Stimulated activated CD8-positive, alpha-beta memory T cell treated with anti-CD3 and anti-CD28 coated beads, Interleukin-12 subunit alpha, Interleukin-12 subunit beta, amount 100 ng/mL, for 1 hour (primary cell): ENCODE results near the gene HSPG2.
"Not testable (repeated sequence)": the region's sequence is repeated elsewhere in the genome, so short reads cannot be mapped to it uniquely, and the experiment has no call there.

ENCODE experiments used
- DNase-seq: peaks from one replicate; pipeline ENCODE4 v3.0.0-alpha.2; 2020; ENCODE audit warnings: low read depth

The HSPG2 gene

GRCh38 chr1:21783679-21784603, 153.2 kb downstream of the HSPG2 start:
- no peak for DNase-seq

DNA sequence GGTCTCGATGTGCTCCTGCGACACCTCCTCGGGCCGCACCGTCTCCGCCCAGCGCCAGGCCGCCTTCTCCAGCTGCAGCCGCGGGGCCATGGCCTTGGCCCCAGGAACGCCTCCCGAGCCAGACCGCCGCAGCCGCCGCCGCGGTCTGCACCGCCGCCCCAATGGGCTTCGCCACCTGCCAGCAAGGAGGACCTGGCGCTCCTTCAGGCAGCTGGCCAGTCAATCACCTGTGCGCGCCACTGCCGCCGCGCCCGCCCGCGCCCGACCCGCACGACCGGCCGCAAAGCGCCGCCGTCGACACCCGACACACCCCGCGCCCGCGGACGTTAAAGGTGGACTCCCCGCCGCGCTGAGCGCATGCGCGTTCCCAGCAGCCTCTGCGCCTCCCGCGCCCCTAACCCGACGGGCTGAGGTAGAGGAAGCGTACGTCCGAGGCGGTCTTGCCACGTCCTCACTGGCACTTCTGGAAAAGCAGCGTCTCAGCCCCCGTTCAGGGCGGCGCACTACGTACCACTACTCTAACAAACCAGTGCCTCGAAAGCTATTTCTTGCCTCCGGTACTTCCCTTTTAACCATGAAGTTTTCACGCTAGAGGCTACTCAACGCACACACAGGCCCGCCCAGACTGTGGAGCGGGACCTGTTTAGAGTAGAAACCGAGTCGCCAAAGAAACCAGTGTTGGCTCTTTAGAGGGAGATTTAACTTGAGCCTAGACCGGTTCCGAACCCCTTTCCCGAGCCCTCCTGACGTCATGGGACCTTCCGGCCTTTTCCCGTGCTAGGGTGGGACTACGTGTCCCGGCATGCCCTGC, 154.0 kb downstream of the HSPG2 start, which contains the start of gene USP48:
Gene USP48, minus strand, starts transcription at position 282 of the 811 bp plus-strand sequence. Its CDS starts 192 bp downstream, at position 90.
- DNase-seq: peak; percentile 94

GRCh38 chr1:21782349-21782867, 154.7 kb downstream of the HSPG2 start:
- DNase-seq: peak; percentile 4

GRCh38 chr1:21781815-21782348, 155.2 kb downstream of the HSPG2 start:
- no peak for DNase-seq

GRCh38 chr1:21779613-21780521, 157.2 kb downstream of the HSPG2 start:
- DNase-seq: no peak

DNA sequence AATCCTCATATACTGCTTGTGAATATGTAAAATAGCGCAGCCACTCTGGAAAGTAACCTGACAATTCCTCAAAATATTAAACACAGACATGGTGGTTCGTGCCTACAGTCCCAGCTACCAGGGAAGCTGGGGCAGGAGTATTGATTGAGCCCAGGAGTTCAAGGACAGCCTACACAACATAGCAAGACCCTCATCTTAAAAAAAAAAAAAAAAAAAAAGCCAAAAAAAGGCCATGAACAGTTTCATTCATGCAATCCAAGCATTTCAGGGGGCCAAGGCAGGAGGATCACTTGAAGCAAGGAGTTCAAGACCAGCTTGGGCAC, 158.7 kb downstream of the HSPG2 start:
- DNase-seq: no peak

DNA sequence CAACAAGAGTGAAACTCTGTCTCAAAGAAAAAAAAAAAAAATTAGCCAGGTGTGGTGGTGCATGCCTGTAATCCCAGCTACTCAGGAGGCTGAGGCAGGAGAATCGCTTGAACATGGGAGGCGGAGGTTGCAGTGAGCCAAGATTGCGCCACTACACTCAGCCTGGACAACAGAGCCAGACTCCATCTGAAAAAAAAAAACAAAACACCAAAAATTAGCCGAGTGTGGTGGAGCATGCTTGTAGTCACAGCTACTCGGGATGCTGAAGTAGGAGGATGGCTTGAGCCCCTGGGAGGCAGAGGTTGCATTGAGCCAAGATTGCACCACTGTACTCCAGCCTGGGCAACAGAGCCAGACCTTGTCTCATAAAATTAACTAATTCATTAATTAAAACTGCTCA, 160.2 kb downstream of the HSPG2 start:
- not testable (repeated sequence) for DNase-seq

- no peak for DNase-seq
These were observed 161.0 kb downstream of the HSPG2 start for GRCh38 chr1:21775985-21776562.

GRCh38 chr1:21775550-21775914, 161.6 kb downstream of the HSPG2 start:
- no peak for DNase-seq

DNA sequence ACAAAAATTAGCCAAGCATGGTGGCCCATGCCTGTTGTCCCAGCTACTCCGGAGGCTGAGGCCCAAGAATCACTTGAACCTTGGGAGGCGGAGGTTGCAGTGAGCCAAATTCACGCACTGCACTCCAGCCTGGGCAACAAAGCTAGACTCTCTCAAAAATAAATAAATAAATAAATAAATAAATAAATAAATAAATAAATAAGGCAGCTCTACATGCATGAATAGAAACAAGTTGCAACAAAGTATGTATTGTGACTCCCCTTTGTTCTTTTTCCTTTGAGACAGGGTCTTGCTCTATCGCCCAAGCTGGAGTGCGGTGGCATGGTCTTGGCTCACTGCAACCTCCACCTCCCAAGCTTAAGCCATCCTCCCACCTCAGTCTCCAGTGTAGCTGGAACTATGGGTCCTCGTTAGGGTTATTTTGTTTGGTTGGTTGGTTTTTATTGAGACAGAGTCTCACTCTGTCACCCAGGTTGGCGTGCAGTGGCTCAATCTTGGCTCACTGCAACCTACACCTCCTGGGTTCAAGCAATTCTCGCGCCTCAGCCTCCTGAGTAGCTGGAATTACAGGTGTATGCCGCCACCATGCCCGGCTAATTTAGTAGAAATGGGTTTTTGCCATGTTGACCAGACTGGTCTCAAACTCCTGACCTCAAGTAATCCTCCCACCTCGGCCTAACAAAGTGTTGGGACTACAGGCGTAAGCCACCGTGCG, 162.1 kb downstream of the HSPG2 start:
- no peak for DNase-seq

DNA sequence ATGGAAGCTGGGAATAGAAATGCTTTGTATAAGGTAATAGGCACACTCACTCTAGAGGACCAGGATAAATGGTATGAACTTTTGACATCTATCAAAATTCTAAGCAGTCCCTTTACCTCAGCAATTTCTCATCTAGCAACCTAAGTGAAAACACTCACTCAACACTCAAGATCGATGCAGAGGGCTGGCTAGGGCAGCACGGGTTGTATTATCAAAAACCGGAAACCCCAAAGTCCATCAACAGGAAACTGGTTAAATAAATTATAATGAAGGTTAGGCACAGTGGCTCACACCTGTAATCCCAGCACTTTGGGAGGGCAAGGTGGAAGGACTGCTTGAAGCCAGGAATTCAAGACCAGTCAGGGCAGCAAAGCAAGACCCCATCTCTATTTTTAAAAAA, 163.5 kb downstream of the HSPG2 start:
- no peak for DNase-seq
